ENCODE data around the gene SPEF2.

GRCh38 chr5:35780236-35780635, 162.6 kb downstream of the SPEF2 start:
- no peak for TF ChIP-seq EZH2 (IDR thresholded peaks at IDR 0.05; ENCODE audit: borderline replicate concordance, insufficient read depth, low read depth, low read length, poor library complexity, severe bottlenecking)
- no peak for TF ChIP-seq CTCF (IDR thresholded peaks at IDR 0.05)
